ENCODE data around the gene TRIM17. TPM values are rescaled to one million over a fixed set of nuclear protein-coding genes. Genes with fewer than 3 reads are reported as not detected.

Gene TRIM17
- total RNA-seq, 1 donor from 2014 or later: 1.2 TPM

DNA sequence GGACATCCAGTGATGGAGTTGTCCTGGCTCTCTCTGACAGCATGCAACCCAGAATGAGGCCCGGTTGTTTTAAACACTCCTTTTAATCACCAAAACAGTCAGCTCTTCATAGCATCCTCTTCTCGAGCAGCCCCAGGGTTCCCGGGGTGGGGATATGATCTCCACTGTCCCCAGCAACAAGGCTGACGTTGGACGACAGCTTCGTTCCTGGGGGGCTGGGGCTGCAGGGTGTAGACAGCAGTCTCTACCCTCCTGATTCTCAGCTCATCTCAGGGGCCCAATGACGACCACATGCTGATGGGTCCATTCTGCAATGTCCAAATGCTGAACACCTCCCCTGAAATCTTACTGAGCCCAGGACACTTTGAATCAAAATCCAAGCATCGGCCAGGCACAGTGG, 37.0 kb downstream of the TRIM17 start:
- Histone ChIP-seq H3K36me3 (no peaks in the 10 kb centered on the region), H3K9me3 (no peaks in the 10 kb centered on the region), H3K27ac (peak overlapping the region; percentile 92), H3K27me3 (no peaks in the 10 kb centered on the region), H3K4me1 (peaks cover 18% of the 10 kb centered on the region), H3K4me3 (peak overlapping the region in 1 of 2 donors; percentile 62)
- DNase-seq (ENCODE audit: extremely low spot score in 2 of 2): no peak
- TF ChIP-seq POLR2A (IDR thresholded peaks at IDR 0.05): no peak
- intact Hi-C loops (cut with DNase I): loop anchor here (10.0 kb wide), 1 partner anchor 105 kb away; the partner anchor contains the start of gene RNF187

DNA sequence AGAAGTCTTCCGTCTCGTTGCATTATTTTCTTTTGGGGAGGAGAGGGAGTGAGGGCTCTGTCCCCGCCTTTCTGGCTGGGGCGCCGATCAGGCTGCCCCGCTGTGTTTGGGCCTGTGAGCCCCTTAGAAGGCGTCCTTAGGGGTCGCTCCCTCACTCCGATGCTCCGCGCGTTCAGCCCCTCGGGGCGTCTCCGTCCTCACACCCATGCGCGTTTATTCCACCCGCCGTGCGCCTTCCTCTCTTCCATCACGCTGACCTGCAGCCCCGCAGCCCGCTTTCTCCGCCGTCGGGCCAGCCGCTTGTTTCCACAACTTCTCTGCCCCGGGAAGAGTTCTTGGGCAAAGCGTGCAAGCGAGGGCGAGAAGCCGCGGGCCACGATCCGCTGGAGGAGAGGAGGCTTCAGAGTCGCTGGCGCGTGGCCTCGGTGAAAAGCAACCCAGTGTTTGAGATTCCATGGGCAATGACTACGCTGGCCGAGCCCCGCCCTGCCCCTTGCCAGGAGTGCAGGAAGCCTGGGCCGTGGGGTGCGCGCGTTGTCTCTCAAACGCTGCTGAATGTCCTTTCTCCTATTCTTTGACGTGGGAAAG, 37.7 kb downstream of the TRIM17 start:
- Histone ChIP-seq H3K27me3 (no peaks in the 10 kb centered on the region), H3K36me3 (no peaks in the 10 kb centered on the region), H3K27ac (peak overlapping the region; percentile 92), H3K9me3 (no peaks in the 10 kb centered on the region), H3K4me1 (peaks cover 25% of the 10 kb centered on the region), H3K4me3 (peak overlapping the region; percentile 49 to 62)
- intact Hi-C loops (cut with DNase I): loop anchor here (10.0 kb wide), 1 partner anchor 106 kb away; the partner anchor contains the start of gene RNF187
- TF ChIP-seq POLR2AphosphoS5 (IDR thresholded peaks at IDR 0.05; ENCODE audit: insufficient read depth in 1 of 2, low read depth in 1 of 2): no peak
- no peak for TF ChIP-seq POLR2A (IDR thresholded peaks at IDR 0.05)
- TF ChIP-seq, protein P1, sequence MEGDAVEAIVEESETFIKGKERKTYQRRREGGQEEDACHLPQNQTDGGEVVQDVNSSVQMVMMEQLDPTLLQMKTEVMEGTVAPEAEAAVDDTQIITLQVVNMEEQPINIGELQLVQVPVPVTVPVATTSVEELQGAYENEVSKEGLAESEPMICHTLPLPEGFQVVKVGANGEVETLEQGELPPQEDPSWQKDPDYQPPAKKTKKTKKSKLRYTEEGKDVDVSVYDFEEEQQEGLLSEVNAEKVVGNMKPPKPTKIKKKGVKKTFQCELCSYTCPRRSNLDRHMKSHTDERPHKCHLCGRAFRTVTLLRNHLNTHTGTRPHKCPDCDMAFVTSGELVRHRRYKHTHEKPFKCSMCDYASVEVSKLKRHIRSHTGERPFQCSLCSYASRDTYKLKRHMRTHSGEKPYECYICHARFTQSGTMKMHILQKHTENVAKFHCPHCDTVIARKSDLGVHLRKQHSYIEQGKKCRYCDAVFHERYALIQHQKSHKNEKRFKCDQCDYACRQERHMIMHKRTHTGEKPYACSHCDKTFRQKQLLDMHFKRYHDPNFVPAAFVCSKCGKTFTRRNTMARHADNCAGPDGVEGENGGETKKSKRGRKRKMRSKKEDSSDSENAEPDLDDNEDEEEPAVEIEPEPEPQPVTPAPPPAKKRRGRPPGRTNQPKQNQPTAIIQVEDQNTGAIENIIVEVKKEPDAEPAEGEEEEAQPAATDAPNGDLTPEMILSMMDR (IDR thresholded peaks at IDR 0.05): no peak
- DNase-seq (ENCODE audit: extremely low spot score in 2 of 2): no peak

DNA sequence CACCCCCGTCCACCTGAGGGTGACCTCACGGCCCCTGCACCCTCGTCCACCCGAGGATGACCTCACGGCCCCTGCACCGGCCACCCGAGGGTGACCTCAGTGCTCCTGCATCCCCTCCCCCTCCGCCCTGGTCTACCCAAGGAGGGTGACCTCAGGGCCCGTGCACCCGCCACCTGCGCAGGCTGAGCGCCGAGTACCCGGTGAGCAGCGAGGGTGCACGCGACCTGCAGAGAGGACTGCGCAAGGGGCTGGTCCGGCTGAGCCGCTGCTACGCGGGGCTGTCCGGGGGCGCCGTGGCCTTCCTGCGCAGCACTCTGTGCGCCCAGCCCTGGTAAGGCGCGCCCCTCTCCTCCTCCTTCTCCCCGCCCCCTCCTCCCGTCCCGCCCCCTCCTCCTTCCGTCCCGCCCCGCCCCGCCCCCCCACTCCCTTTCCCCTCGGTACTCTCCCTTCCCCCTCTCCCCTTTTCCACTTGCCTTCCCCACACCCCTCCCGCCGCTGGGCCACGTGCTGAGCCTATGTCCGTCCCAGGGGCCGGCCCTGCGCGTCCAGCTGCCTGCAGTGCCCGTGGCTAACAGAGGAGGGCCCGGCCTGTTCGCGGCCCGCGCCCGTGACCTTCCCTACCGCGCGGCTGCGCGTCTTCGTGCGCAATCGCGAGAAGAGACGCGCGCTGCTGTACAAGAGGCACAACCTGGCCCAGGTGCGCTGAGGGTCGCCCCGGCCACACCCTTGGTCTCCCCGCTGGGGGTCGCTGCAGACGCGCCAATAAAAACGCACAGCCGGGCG, 38.4 kb downstream of the TRIM17 start:
- no peaks in the 10 kb centered on the region for H3K36me3 ChIP-seq
- intact Hi-C loops (cut with DNase I): loop anchor here (10.0 kb wide), 1 partner anchor 107 kb away; the partner anchor contains the start of gene RNF187
- no peaks in the 10 kb centered on the region for H3K9me3 ChIP-seq
- no peak for DNase-seq (ENCODE audit: extremely low spot score in 2 of 2)
- TF ChIP-seq POLR2A (IDR thresholded peaks at IDR 0.05) (peak in 1 of 2 donors; percentile 32), POLR2AphosphoS5 (IDR thresholded peaks at IDR 0.05; ENCODE audit: insufficient read depth in 1 of 2, low read depth in 1 of 2) (peak in 1 of 2 donors; percentile 80)
- TF ChIP-seq, protein P1 (IDR thresholded peaks at IDR 0.05): peak in 2 of 3 experiments; percentile 24 to 63
- peaks cover 25% of the 10 kb centered on the region for H3K4me1 ChIP-seq
- peak overlapping the region; percentile 49 to 62 for H3K4me3 ChIP-seq
- no peaks in the 10 kb centered on the region for H3K27me3 ChIP-seq
- peak overlapping the region; percentile 92 for H3K27ac ChIP-seq

DNA sequence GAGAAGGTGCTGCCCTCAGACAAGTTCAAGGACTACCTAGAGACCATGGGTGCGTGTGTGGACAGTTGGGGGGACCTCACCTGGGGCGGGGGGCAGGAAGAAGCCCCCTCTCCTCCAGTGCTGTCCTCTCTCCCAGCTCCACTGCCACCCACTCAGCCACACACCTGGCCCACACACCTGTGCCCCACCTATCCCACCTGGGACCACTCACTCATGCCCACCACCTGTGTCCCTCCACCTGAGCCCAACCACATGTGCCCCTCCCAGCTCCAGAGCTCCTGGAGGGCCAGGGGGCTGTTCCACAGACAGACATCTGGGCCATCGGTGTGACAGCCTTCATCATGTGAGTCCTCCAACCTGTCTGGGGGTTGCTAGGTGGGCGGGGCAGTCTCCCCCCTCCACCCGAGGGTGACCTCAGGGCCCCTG, 39.0 kb downstream of the TRIM17 start:
- intact Hi-C loops (cut with DNase I): loop anchor here (10.0 kb wide), 1 partner anchor 107 kb away; the partner anchor contains the start of gene RNF187
- Histone ChIP-seq H3K36me3 (no peaks in the 10 kb centered on the region), H3K4me3 (peak overlapping the region; percentile 49 to 62), H3K4me1 (peaks cover 25% of the 10 kb centered on the region), H3K9me3 (no peaks in the 10 kb centered on the region), H3K27ac (peak overlapping the region; percentile 92), H3K27me3 (no peaks in the 10 kb centered on the region)
- DNase-seq (ENCODE audit: extremely low spot score in 2 of 2): no peak
- TF ChIP-seq, protein P1 (IDR thresholded peaks at IDR 0.05): no peak
- TF ChIP-seq POLR2A (IDR thresholded peaks at IDR 0.05): no peak
- no peak for TF ChIP-seq POLR2AphosphoS5 (IDR thresholded peaks at IDR 0.05; ENCODE audit: insufficient read depth in 1 of 2, low read depth in 1 of 2)

DNA sequence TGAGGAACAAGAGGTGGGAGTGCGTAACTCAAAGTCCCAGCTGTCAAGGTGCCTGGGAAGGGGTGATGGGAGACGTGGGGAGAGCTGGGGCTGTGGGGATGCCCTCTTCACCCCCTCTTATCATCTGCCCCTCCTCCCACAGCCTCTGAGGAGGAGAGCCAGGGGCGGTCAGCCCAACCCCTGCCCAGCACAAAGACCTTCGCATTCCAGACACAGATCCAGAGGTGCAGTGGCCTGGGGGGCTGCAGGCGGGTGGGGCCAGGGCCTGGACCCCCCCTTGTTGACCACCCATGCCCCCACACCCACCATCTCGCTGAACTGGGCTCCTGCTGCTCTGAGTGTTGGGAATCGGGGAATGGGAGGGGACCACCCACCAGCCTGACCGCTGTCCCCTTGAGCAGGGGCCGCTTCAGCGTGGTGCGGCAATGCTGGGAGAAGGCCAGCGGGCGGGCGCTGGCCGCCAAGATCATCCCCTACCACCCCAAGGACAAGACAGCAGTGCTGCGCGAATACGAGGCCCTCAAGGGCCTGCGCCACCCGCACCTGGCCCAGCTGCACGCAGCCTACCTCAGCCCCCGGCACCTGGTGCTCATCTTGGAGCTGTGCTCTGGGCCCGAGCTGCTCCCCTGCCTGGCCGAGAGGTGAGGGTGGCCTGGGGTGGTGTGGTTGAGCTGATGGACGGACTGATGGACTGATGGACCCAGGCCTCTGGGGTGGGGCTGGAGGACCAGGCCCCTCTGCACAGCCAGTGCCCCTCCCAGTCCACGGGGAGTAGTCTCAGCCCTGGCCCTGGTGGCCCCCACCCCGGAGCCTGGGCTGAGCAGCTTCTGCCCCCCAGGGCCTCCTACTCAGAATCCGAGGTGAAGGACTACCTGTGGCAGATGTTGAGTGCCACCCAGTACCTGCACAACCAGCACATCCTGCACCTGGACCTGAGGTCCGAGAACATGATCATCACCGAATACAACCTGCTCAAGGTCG, 39.7 kb downstream of the TRIM17 start:
- TF ChIP-seq POLR2AphosphoS5 (IDR thresholded peaks at IDR 0.05; ENCODE audit: insufficient read depth in 1 of 2, low read depth in 1 of 2) (no peak), POLR2A (IDR thresholded peaks at IDR 0.05) (no peak)
- TF ChIP-seq, protein P1 (IDR thresholded peaks at IDR 0.05): no peak
- Histone ChIP-seq H3K4me1 (peaks cover 25% of the 10 kb centered on the region), H3K27me3 (no peaks in the 10 kb centered on the region), H3K9me3 (no peaks in the 10 kb centered on the region), H3K36me3 (no peaks in the 10 kb centered on the region), H3K27ac (peak overlapping the region; percentile 92), H3K4me3 (no peak overlapping the region)
- intact Hi-C loops (cut with DNase I): loop anchor here (10.0 kb wide), 1 partner anchor 108 kb away; the partner anchor contains the start of gene RNF187
- no peak for DNase-seq (ENCODE audit: extremely low spot score in 2 of 2)

Measured in vagina (tissue), 2 donors.